HCT116 (cell line): ENCODE data around the gene HOXA1. TPM values are rescaled to one million over a fixed set of nuclear protein-coding genes. Genes with fewer than 3 reads are reported as not detected.

Experiments used
- ATAC-seq: fragments of 200-7000 bp; cut with Tn5 transposase; 2 replicates; pipeline ENCODE4 v1.9.1; 2020; ENCODE audit warnings: mild to moderate bottlenecking, moderate library complexity
- BruUV-seq: library from RNA; stranded (reverse); fragments of 400-500 nt; replicated peaks from 2 replicates; lab custom pipeline; 2021; lab: Mats Ljungman, UMichigan
- CTCF ChIA-PET: fragments of 300-600 bp; sonication (Branson Sonifier 250); formaldehyde crosslinking; loops from one replicate; lab custom pipeline; 2021; ENCODE audit warnings: antibody characterized with exemption; lab: Charles Lee
- POLR2A ChIA-PET: fragments of 300-600, 350-600 bp; sonication (Branson Sonifier 250); formaldehyde crosslinking; loops from one replicate; lab custom pipeline; 2021; ENCODE audit warnings: antibody characterized with exemption; lab: Charles Lee
- RAD21 ChIA-PET, 2 experiments: fragments of 300-600 bp; sonication (Branson Sonifier 250); formaldehyde crosslinking; loops; one replicate each; lab custom pipeline; 2023; ENCODE audit warnings: low total read pairs in 2 of 2; ENCODE audit not compliant: uncharacterized antibody in 2 of 2, unreplicated experiment in 2 of 2, low non-redundant PET in 1 of 2; lab: Charles Lee
- DNase-seq: peaks from one replicate; pipeline ENCODE4 v3.0.0-alpha.2; 2010; ENCODE audit warnings: low read depth, low spot score
- H2AFZ ChIP-seq: fragments of 200-600 bp; shearing (Covaris generic), sonication (generic); 2 replicates; pipeline ENCODE4 v1.6.1; 2017; ENCODE audit warnings: low read depth, mixed run types, mixed read lengths, antibody characterized with exemption, low read length; ENCODE audit not compliant: poor library complexity, severe bottlenecking
- H3K27ac ChIP-seq: 2 replicates; pipeline ENCODE4 v1.5.1; 2012; ENCODE audit warnings: low read depth, low read length
- H3K27me3 ChIP-seq: fragments of 200-600 bp; sonication (generic); 2 replicates; pipeline ENCODE4 v1.6.1; 2016; ENCODE audit warnings: mixed run types, low read length, mixed read lengths; ENCODE audit not compliant: insufficient read depth
- H3K36me3 ChIP-seq, 2 experiments: fragments of 200-500 bp in 1 of 2; fragments of 200-600 bp in 1 of 2; sonication (Bioruptor generic) in 1 of 2; sonication (generic) in 1 of 2; 2 replicates each; pipeline versions ENCODE4 v1.5.1 to v1.6.1; 2014 to 2016; ENCODE audit warnings: low read length in 2 of 2, inconsistent platforms in 1 of 2, mixed read lengths in 1 of 2, mixed run types in 1 of 2; ENCODE audit not compliant: insufficient read depth in 2 of 2, control insufficient read depth in 1 of 2
- H3K4me1 ChIP-seq, 2 experiments: fragments of 200-600 bp in 1 of 2; sonication (generic) in 1 of 2; 2 replicates each; pipeline versions ENCODE4 v1.5.1 to v1.6.1; 2012 to 2017; ENCODE audit warnings: low read length in 2 of 2, inconsistent platforms in 1 of 2, mild to moderate bottlenecking in 1 of 2, mixed read lengths in 1 of 2, mixed run types in 1 of 2, moderate library complexity in 1 of 2; ENCODE audit not compliant: insufficient read depth in 2 of 2, control insufficient read depth in 1 of 2
- H3K4me2 ChIP-seq: fragments of 200-600 bp; sonication (generic); 2 replicates; pipeline ENCODE4 v1.6.1; 2017; ENCODE audit warnings: mixed run types, low read length, mixed read lengths
- H3K4me3 ChIP-seq, 2 experiments: fragments of 200-600 bp in 1 of 2; sonication (generic) in 1 of 2; replicated peaks in 1 of 2; 2 replicates each; pipeline ENCODE4 v1.5.1; 2011 to 2016; ENCODE audit warnings: low read length in 2 of 2, control low read depth in 1 of 2, low read depth in 1 of 2, mild to moderate bottlenecking in 1 of 2, mixed read lengths in 1 of 2, mixed run types in 1 of 2
- H3K79me2 ChIP-seq: fragments of 200-600 bp; sonication (generic); 2 replicates; pipeline ENCODE4 v1.6.1; 2017; ENCODE audit warnings: mild to moderate bottlenecking, mixed run types, low read length, moderate library complexity, mixed read lengths; ENCODE audit not compliant: insufficient read depth
- H3K9ac ChIP-seq: fragments of 200-600 bp; sonication (generic); 2 replicates; pipeline ENCODE4 v1.6.1; 2016; ENCODE audit warnings: low read length, mixed read lengths
- H3K9me2 ChIP-seq: fragments of 200-600 bp; sonication (generic), shearing (Covaris generic); 2 replicates; pipeline ENCODE4 v1.6.1; 2017; ENCODE audit warnings: mixed run types, mild to moderate bottlenecking, moderate library complexity; ENCODE audit not compliant: insufficient read depth
- H3K9me3 ChIP-seq, 2 experiments: fragments of 200-500 bp in 1 of 2; fragments of 200-600 bp in 1 of 2; sonication (Bioruptor generic) in 1 of 2; sonication (generic) in 1 of 2; 2 replicates each; pipeline ENCODE4 v1.6.1; 2014 to 2017; ENCODE audit warnings: low read length in 2 of 2, mixed read lengths in 2 of 2, inconsistent platforms in 1 of 2, low read depth in 1 of 2, mild to moderate bottlenecking in 1 of 2, mixed run types in 1 of 2, moderate library complexity in 1 of 2; ENCODE audit not compliant: control insufficient read depth in 1 of 2, insufficient read depth in 1 of 2
- H4K20me1 ChIP-seq: fragments of 200-600 bp; sonication (generic), shearing (Covaris generic); 2 replicates; pipeline ENCODE4 v1.6.1; 2017; ENCODE audit warnings: mixed run types, mild to moderate bottlenecking, moderate library complexity; ENCODE audit not compliant: insufficient read depth
- ELF1 ChIP-seq: IDR thresholded peaks from 2 replicates; pipeline ENCODE4 v1.6.1; 2012; ENCODE audit warnings: low read depth, borderline replicate concordance
- EZH2 ChIP-seq: fragments of 200-600 bp; sonication (generic); IDR thresholded peaks from 2 replicates; pipeline ENCODE4 v1.6.1; 2017; ENCODE audit warnings: antibody characterized with exemption, mixed run types
- MAX ChIP-seq: IDR thresholded peaks from 2 replicates; pipeline ENCODE4 v1.6.1; 2012
- REST ChIP-seq: IDR thresholded peaks from 2 replicates; pipeline ENCODE4 v1.6.1; 2012; ENCODE audit warnings: low read depth
- YY1 ChIP-seq: IDR thresholded peaks from 2 replicates; pipeline ENCODE4 v1.6.1; 2011; ENCODE audit warnings: low read length, low read depth, moderate library complexity, mild to moderate bottlenecking; ENCODE audit not compliant: insufficient replicate concordance; ENCODE audit errors: extremely low read depth
- intact Hi-C: fragments of 100-400 bp; cut with micrococcal nuclease; formaldehyde crosslinking; loops from 2 replicates; pipeline ENCODE4 v1.10.0; 2022
- total RNA-seq: library from RNA; stranded (reverse); gene quantifications from one replicate; pipeline ENCODE4 v1.2.1, GENCODE V29; 2021; ENCODE audit not compliant: unreplicated experiment

The HOXA1 gene
- total RNA-seq, 1 experiment from 2014 or later: 2.8 TPM

GRCh38 chr7:27139334-27140125 lies 43.7 kb upstream of the HOXA1 start:
- Histone ChIP-seq H3K4me3 (no peak overlapping the region), H3K79me2 (no peaks in the 10 kb centered on the region), H2AFZ (no peak overlapping the region), H3K27me3 (no peaks in the 10 kb centered on the region), H3K9me3 (no peaks in the 10 kb centered on the region), H3K4me1 (peaks cover 23 to 39% of the 10 kb centered on the region in 2 experiments), H3K9ac (no peak overlapping the region), H3K27ac (no peak overlapping the region), H3K4me2 (no peak overlapping the region), H3K9me2 (no peaks in the 10 kb centered on the region), H4K20me1 (no peaks in the 10 kb centered on the region), H3K36me3 (peaks cover 3 to 7% of the 10 kb centered on the region in 2 experiments; a peak in 2 of 4 replicates)
- TF ChIP-seq EZH2 (no peak), MAX (no peak), YY1 (no peak), ELF1 (no peak), REST (no peak)
- CTCF ChIA-PET: no interaction called here
- ATAC-seq (no peak), DNase-seq (no peak)
- intact Hi-C loops: no loop called here
- RAD21 ChIA-PET: no interaction called here
- no TSS peak for BruUV-seq
- POLR2A ChIA-PET: no interaction called here
